NCI-H1105 treated with DMSO at 0.1 percent for 48 hours (cell line): ENCODE results near the gene GPC2.
"Not testable (repeated sequence)": the region's sequence is repeated elsewhere in the genome, so short reads cannot be mapped to it uniquely, and the experiment has no call there.

Experiments
- DNase-seq: peaks from one replicate; lab custom pipeline; 2025; lab: John Stamatoyannopoulos, UW

GPC2 gene

GRCh38 chr7:100177045-100178001 lies at the start of gene GPC2, which contains the start of gene STAG3:
TSS of gene GPC2 (minus strand) at chr7:100177381. CDS start at chr7:100177199, 182 bp downstream.
TSS of gene STAG3 (plus strand) at chr7:100177918. CDS start at chr7:100180557, 2,639 bp downstream.
- DNase-seq, result peak; percentile 92

GRCh38 chr7:100224891-100225290 lies 47.7 kb upstream of the GPC2 start:
- not testable (repeated sequence) for DNase-seq

GRCh38 chr7:100223376-100223927 lies 46.3 kb upstream of the GPC2 start:
- not testable (repeated sequence) for DNase-seq

- no peak for DNase-seq
These were observed 45.4 kb upstream of the GPC2 start for GRCh38 chr7:100222445-100223132.

- no peak for DNase-seq
These were observed 44.7 kb upstream of the GPC2 start for GRCh38 chr7:100221767-100222444.

- DNase-seq, result no peak
These were observed 44.1 kb upstream of the GPC2 start for GRCh38 chr7:100221231-100221718.

- DNase-seq, result no peak
These were observed 43.5 kb upstream of the GPC2 start for GRCh38 chr7:100220586-100221230.

GRCh38 chr7:100219801-100220585 lies 42.8 kb upstream of the GPC2 start, which contains the start of gene PVRIG:
TSS of gene PVRIG (plus strand) at chr7:100219949. CDS start at chr7:100219971, 22 bp downstream.
- not testable (repeated sequence) for DNase-seq

GRCh38 chr7:100219271-100219737 lies 42.1 kb upstream of the GPC2 start:
- no peak for DNase-seq

- peak; percentile 47 for DNase-seq
These were observed 40.8 kb upstream of the GPC2 start for GRCh38 chr7:100217934-100218333.

GRCh38 chr7:100215895-100216294 lies 38.7 kb upstream of the GPC2 start:
- no peak for DNase-seq

- DNase-seq, result not testable (repeated sequence)
These were observed 37.2 kb upstream of the GPC2 start for GRCh38 chr7:100214356-100214755.

- DNase-seq, result no peak
These were observed 36.5 kb upstream of the GPC2 start for GRCh38 chr7:100213672-100214071.

- DNase-seq, result no peak
These were observed 35.6 kb upstream of the GPC2 start for GRCh38 chr7:100212631-100213286.

GRCh38 chr7:100211342-100211780 lies 34.2 kb upstream of the GPC2 start:
- DNase-seq, result no peak

GRCh38 chr7:100210805-100211204 lies 33.6 kb upstream of the GPC2 start:
- DNase-seq, result no peak

GRCh38 chr7:100209493-100209892 lies 32.3 kb upstream of the GPC2 start:
- no peak for DNase-seq

GRCh38 chr7:100208911-100209408 lies 31.8 kb upstream of the GPC2 start:
- DNase-seq, result no peak

GRCh38 chr7:100204454-100204853 lies 27.3 kb upstream of the GPC2 start:
- no peak for DNase-seq
